HCT116 (cell line): ENCODE measurements around the gene SPATS2L. TPM values are rescaled to one million over a fixed set of nuclear protein-coding genes. Genes with fewer than 3 reads are reported as not detected.

Source experiments
- ATAC-seq: fragments of 200-7000 bp; cut with Tn5 transposase; 2 replicates; pipeline ENCODE4 v1.9.1; 2020; ENCODE audit warnings: mild to moderate bottlenecking, moderate library complexity
- BruUV-seq: library from RNA; stranded (reverse); fragments of 400-500 nt; replicated peaks from 2 replicates; lab custom pipeline; 2021; lab: Mats Ljungman, UMichigan
- CTCF ChIA-PET: fragments of 300-600 bp; sonication (Branson Sonifier 250); formaldehyde crosslinking; loops from one replicate; lab custom pipeline; 2021; ENCODE audit warnings: antibody characterized with exemption; lab: Charles Lee
- POLR2A ChIA-PET: fragments of 300-600, 350-600 bp; sonication (Branson Sonifier 250); formaldehyde crosslinking; loops from one replicate; lab custom pipeline; 2021; ENCODE audit warnings: antibody characterized with exemption; lab: Charles Lee
- RAD21 ChIA-PET, 2 experiments: fragments of 300-600 bp; sonication (Branson Sonifier 250); formaldehyde crosslinking; loops; one replicate each; lab custom pipeline; 2023; ENCODE audit warnings: low total read pairs in 2 of 2; ENCODE audit not compliant: uncharacterized antibody in 2 of 2, unreplicated experiment in 2 of 2, low non-redundant PET in 1 of 2; lab: Charles Lee
- DNase-seq: peaks from one replicate; pipeline ENCODE4 v3.0.0-alpha.2; 2010; ENCODE audit warnings: low read depth, low spot score
- H2AFZ ChIP-seq: fragments of 200-600 bp; shearing (Covaris generic), sonication (generic); 2 replicates; pipeline ENCODE4 v1.6.1; 2017; ENCODE audit warnings: low read depth, mixed run types, mixed read lengths, antibody characterized with exemption, low read length; ENCODE audit not compliant: poor library complexity, severe bottlenecking
- H3K27ac ChIP-seq: 2 replicates; pipeline ENCODE4 v1.5.1; 2012; ENCODE audit warnings: low read depth, low read length
- H3K27me3 ChIP-seq: fragments of 200-600 bp; sonication (generic); 2 replicates; pipeline ENCODE4 v1.6.1; 2016; ENCODE audit warnings: mixed run types, low read length, mixed read lengths; ENCODE audit not compliant: insufficient read depth
- H3K36me3 ChIP-seq, 2 experiments: fragments of 200-500 bp in 1 of 2; fragments of 200-600 bp in 1 of 2; sonication (Bioruptor generic) in 1 of 2; sonication (generic) in 1 of 2; 2 replicates each; pipeline versions ENCODE4 v1.5.1 to v1.6.1; 2014 to 2016; ENCODE audit warnings: low read length in 2 of 2, inconsistent platforms in 1 of 2, mixed read lengths in 1 of 2, mixed run types in 1 of 2; ENCODE audit not compliant: insufficient read depth in 2 of 2, control insufficient read depth in 1 of 2
- H3K4me1 ChIP-seq, 2 experiments: fragments of 200-600 bp in 1 of 2; sonication (generic) in 1 of 2; 2 replicates each; pipeline versions ENCODE4 v1.5.1 to v1.6.1; 2012 to 2017; ENCODE audit warnings: low read length in 2 of 2, inconsistent platforms in 1 of 2, mild to moderate bottlenecking in 1 of 2, mixed read lengths in 1 of 2, mixed run types in 1 of 2, moderate library complexity in 1 of 2; ENCODE audit not compliant: insufficient read depth in 2 of 2, control insufficient read depth in 1 of 2
- H3K4me2 ChIP-seq: fragments of 200-600 bp; sonication (generic); 2 replicates; pipeline ENCODE4 v1.6.1; 2017; ENCODE audit warnings: mixed run types, low read length, mixed read lengths
- H3K4me3 ChIP-seq, 2 experiments: fragments of 200-600 bp in 1 of 2; sonication (generic) in 1 of 2; replicated peaks in 1 of 2; 2 replicates each; pipeline ENCODE4 v1.5.1; 2011 to 2016; ENCODE audit warnings: low read length in 2 of 2, control low read depth in 1 of 2, low read depth in 1 of 2, mild to moderate bottlenecking in 1 of 2, mixed read lengths in 1 of 2, mixed run types in 1 of 2
- H3K79me2 ChIP-seq: fragments of 200-600 bp; sonication (generic); 2 replicates; pipeline ENCODE4 v1.6.1; 2017; ENCODE audit warnings: mild to moderate bottlenecking, mixed run types, low read length, moderate library complexity, mixed read lengths; ENCODE audit not compliant: insufficient read depth
- H3K9ac ChIP-seq: fragments of 200-600 bp; sonication (generic); 2 replicates; pipeline ENCODE4 v1.6.1; 2016; ENCODE audit warnings: low read length, mixed read lengths
- H3K9me2 ChIP-seq: fragments of 200-600 bp; sonication (generic), shearing (Covaris generic); 2 replicates; pipeline ENCODE4 v1.6.1; 2017; ENCODE audit warnings: mixed run types, mild to moderate bottlenecking, moderate library complexity; ENCODE audit not compliant: insufficient read depth
- H3K9me3 ChIP-seq, 2 experiments: fragments of 200-500 bp in 1 of 2; fragments of 200-600 bp in 1 of 2; sonication (Bioruptor generic) in 1 of 2; sonication (generic) in 1 of 2; 2 replicates each; pipeline ENCODE4 v1.6.1; 2014 to 2017; ENCODE audit warnings: low read length in 2 of 2, mixed read lengths in 2 of 2, inconsistent platforms in 1 of 2, low read depth in 1 of 2, mild to moderate bottlenecking in 1 of 2, mixed run types in 1 of 2, moderate library complexity in 1 of 2; ENCODE audit not compliant: control insufficient read depth in 1 of 2, insufficient read depth in 1 of 2
- H4K20me1 ChIP-seq: fragments of 200-600 bp; sonication (generic), shearing (Covaris generic); 2 replicates; pipeline ENCODE4 v1.6.1; 2017; ENCODE audit warnings: mixed run types, mild to moderate bottlenecking, moderate library complexity; ENCODE audit not compliant: insufficient read depth
- CBX3 ChIP-seq: IDR thresholded peaks from 2 replicates; pipeline ENCODE4 v1.6.1; 2012; ENCODE audit warnings: low read depth
- CEBPB ChIP-seq: IDR thresholded peaks from 2 replicates; pipeline ENCODE4 v1.6.1; 2012; ENCODE audit warnings: low read depth
- EZH2phosphoT487 ChIP-seq: fragments of 200-600 bp; IDR thresholded peaks from 2 replicates; pipeline ENCODE4 v1.6.1; 2018; ENCODE audit warnings: antibody characterized with exemption, borderline replicate concordance
- FOSL1 ChIP-seq: IDR thresholded peaks from 2 replicates; pipeline ENCODE4 v1.6.1; 2012; ENCODE audit warnings: low read depth
- JUND ChIP-seq: IDR thresholded peaks from 2 replicates; pipeline ENCODE4 v1.6.1; 2012
- POLR2A ChIP-seq: IDR thresholded peaks from 2 replicates; pipeline ENCODE4 v1.7.0; 2011; ENCODE audit warnings: borderline replicate concordance; ENCODE audit not compliant: insufficient read depth, insufficient read length; ENCODE audit errors: extremely low read depth
- REST ChIP-seq: IDR thresholded peaks from 2 replicates; pipeline ENCODE4 v1.6.1; 2012; ENCODE audit warnings: low read depth
- SRF ChIP-seq: IDR thresholded peaks from 2 replicates; pipeline ENCODE4 v1.6.1; 2012; ENCODE audit warnings: low read depth
- YY1 ChIP-seq: IDR thresholded peaks from 2 replicates; pipeline ENCODE4 v1.6.1; 2011; ENCODE audit warnings: low read length, low read depth, moderate library complexity, mild to moderate bottlenecking; ENCODE audit not compliant: insufficient replicate concordance; ENCODE audit errors: extremely low read depth
- ZFX ChIP-seq: fragments of 450-650 bp; IDR thresholded peaks from 2 replicates; pipeline ENCODE4 v1.6.1; 2017
- ZNF274 ChIP-seq: fragments of 200-500 bp; sonication (Bioruptor generic); IDR thresholded peaks from 2 replicates; pipeline ENCODE4 v1.6.1; 2014; ENCODE audit warnings: mild to moderate bottlenecking, low read depth, low read length, inconsistent platforms
- intact Hi-C: fragments of 100-400 bp; cut with micrococcal nuclease; formaldehyde crosslinking; loops from 2 replicates; pipeline ENCODE4 v1.10.0; 2022
- total RNA-seq: library from RNA; stranded (reverse); gene quantifications from one replicate; pipeline ENCODE4 v1.2.1, GENCODE V29; 2021; ENCODE audit not compliant: unreplicated experiment
- TF ChIP-seq, protein P1 (sequence below): IDR thresholded peaks from 2 replicates; pipeline ENCODE4 v1.6.1; 2011; ENCODE audit warnings: mild to moderate bottlenecking, low read length, moderate library complexity; ENCODE audit not compliant: insufficient replicate concordance; ENCODE audit errors: extremely low read depth
- TF ChIP-seq, protein P2 (sequence below): IDR thresholded peaks from 2 replicates; pipeline ENCODE4 v1.6.1; 2012
- TF ChIP-seq, protein P3 (sequence below): IDR thresholded peaks from 2 replicates; pipeline ENCODE4 v1.6.1; 2012

SPATS2L gene
- total RNA-seq, 1 experiment from 2014 or later: 87.1 TPM

DNA sequence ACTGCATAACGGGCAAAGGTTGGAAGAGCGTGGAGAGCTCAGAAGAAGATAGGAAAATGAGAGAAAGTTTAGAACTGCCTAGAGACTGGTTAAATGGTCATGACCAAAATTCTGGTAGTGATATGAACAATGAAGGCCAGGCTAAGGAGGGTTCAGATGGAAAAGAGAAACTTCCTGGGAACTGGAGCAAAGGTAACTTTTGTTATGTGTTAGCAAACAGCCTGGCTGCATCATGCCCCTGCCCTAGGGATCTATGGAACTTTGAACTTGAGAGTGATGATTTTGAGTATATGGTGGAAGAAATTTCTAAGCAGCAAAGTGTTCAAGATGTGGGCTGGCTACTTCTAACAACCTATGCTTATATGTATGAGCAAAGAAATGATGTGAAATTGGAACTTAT lies 44.4 kb upstream of the SPATS2L start:
- POLR2A ChIA-PET: no interaction called here
- H3K4me1 ChIP-seq: no peaks in the 10 kb centered on the region
- RAD21 ChIA-PET: no interaction called here
- no peak overlapping the region for H3K27ac ChIP-seq
- no peaks in the 10 kb centered on the region for H3K27me3 ChIP-seq
- no peaks in the 10 kb centered on the region for H3K36me3 ChIP-seq
- no peak overlapping the region for H3K4me2 ChIP-seq
- H3K4me3 ChIP-seq: no peak overlapping the region
- no TSS peak for BruUV-seq
- H3K79me2 ChIP-seq: no peaks in the 10 kb centered on the region
- CTCF ChIA-PET: no interaction called here
- H2AFZ ChIP-seq: no peak overlapping the region
- H3K9me2 ChIP-seq: no peaks in the 10 kb centered on the region
- no peaks in the 10 kb centered on the region for H3K9me3 ChIP-seq
- ATAC-seq (no peak), DNase-seq (no peak)
- H3K9ac ChIP-seq: no peak overlapping the region
- no peaks in the 10 kb centered on the region for H4K20me1 ChIP-seq
- intact Hi-C loops: no loop called here
- TF ChIP-seq ZNF274 (no peak), CBX3 (no peak), JUND (no peak), SRF (no peak), CEBPB (no peak)
- TF ChIP-seq, protein P1, sequence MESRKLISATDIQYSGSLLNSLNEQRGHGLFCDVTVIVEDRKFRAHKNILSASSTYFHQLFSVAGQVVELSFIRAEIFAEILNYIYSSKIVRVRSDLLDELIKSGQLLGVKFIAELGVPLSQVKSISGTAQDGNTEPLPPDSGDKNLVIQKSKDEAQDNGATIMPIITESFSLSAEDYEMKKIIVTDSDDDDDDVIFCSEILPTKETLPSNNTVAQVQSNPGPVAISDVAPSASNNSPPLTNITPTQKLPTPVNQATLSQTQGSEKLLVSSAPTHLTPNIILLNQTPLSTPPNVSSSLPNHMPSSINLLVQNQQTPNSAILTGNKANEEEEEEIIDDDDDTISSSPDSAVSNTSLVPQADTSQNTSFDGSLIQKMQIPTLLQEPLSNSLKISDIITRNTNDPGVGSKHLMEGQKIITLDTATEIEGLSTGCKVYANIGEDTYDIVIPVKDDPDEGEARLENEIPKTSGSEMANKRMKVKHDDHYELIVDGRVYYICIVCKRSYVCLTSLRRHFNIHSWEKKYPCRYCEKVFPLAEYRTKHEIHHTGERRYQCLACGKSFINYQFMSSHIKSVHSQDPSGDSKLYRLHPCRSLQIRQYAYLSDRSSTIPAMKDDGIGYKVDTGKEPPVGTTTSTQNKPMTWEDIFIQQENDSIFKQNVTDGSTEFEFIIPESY: no peak
- TF ChIP-seq, protein P2, sequence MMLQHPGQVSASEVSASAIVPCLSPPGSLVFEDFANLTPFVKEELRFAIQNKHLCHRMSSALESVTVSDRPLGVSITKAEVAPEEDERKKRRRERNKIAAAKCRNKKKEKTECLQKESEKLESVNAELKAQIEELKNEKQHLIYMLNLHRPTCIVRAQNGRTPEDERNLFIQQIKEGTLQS: no peak
- TF ChIP-seq, protein P3, sequence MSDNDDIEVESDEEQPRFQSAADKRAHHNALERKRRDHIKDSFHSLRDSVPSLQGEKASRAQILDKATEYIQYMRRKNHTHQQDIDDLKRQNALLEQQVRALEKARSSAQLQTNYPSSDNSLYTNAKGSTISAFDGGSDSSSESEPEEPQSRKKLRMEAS: no peak
- TF ChIP-seq, all 23 proteins: peak for 0

- RAD21 ChIA-PET: no interaction called here
- no peak for ATAC-seq
- CTCF ChIA-PET: no interaction called here
These were observed 43.2 kb upstream of the SPATS2L start for GRCh38 chr2:200263279-200263678.

More at GRCh38 chr2:200263279-200263678, 43.2 kb upstream of the SPATS2L start:
- intact Hi-C loops: no loop called here
- Histone ChIP-seq H3K4me3 (no peak overlapping the region), H3K36me3 (no peaks in the 10 kb centered on the region), H3K27ac (no peak overlapping the region), H3K9ac (no peak overlapping the region), H2AFZ (no peak overlapping the region), H3K9me3 (no peaks in the 10 kb centered on the region), H4K20me1 (no peaks in the 10 kb centered on the region), H3K9me2 (no peaks in the 10 kb centered on the region), H3K79me2 (no peaks in the 10 kb centered on the region), H3K4me2 (no peak overlapping the region), H3K4me1 (no peaks in the 10 kb centered on the region), H3K27me3 (no peaks in the 10 kb centered on the region)
- DNase-seq: no peak
- BruUV-seq: no TSS peak
- no peak for TF ChIP-seq SRF
- no peak for TF ChIP-seq EZH2phosphoT487
- no peak for TF ChIP-seq ZFX
- TF ChIP-seq POLR2A: no peak
- no peak for TF ChIP-seq REST
- TF ChIP-seq FOSL1: no peak
- TF ChIP-seq YY1: no peak
- POLR2A ChIA-PET: no interaction called here
